HG03342 (cell line): Measurements from ENCODE around the gene HIF3A.
"Not testable (repeated sequence)": the region's sequence is repeated elsewhere in the genome, so short reads cannot be mapped to it uniquely, and the experiment has no call there.

Experiments
- ATAC-seq: cut with Tn5 transposase; IDR thresholded peaks from one replicate; pipeline ENCODE4 v1.9.1; 2021; ENCODE audit warnings: mild to moderate bottlenecking, moderate library complexity; ENCODE audit not compliant: unreplicated experiment

The HIF3A gene

DNA sequence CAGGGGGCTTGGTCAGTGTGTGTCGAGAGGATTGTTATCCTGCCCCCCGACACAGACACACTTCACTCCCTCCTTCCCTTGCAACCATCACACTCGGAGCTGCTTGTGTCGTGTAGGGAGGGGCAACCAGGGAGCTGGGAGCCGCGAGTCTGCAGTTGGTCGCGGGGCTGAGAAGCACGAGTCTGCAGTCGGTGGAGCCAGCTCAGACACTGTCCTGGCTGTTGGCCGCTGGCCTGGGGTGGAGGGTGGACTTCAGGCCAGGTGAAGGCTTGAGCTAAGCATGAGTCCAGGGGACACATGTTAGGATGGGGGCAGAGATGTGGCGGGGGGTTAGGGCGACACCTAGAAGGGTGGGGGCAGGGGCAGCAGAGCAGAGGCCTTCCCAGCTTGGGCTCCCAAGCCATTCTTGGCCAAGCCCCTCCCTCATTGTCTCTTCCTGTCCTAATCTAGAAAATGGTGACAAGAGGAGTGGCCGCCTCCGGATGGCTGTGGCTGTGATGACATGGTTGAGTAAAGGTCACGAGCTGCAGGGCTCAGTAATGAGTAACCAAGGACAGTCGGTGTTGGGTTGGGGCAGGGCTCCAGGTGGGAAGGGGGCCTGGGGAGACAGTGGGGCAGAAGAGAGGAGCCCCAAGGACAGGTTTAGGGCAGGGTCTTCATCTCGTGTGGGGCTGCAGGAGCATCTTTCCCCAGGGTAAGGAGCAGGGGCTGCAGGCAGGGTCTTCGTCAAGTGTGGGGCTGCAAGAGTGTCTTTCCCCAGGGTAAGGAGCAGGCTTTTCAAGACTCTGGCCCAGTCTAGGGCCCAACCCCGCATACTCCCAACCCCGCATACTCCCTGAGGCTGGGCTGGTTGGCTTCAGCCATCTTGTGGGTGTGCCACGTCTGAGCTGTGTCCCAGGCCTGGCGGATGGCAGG lies 58.6 kb downstream of the HIF3A start:
- ATAC-seq = no peak

- no peak for ATAC-seq
Measured at GRCh38 chr19:46356149-46357055, 59.6 kb downstream of the HIF3A start.

GRCh38 chr19:46357846-46358583 lies 61.2 kb downstream of the HIF3A start:
- no peak for ATAC-seq

- ATAC-seq = no peak
Measured at GRCh38 chr19:46361915-46362314, 65.1 kb downstream of the HIF3A start.

GRCh38 chr19:46364359-46364758 lies 67.5 kb downstream of the HIF3A start:
- ATAC-seq = no peak

DNA sequence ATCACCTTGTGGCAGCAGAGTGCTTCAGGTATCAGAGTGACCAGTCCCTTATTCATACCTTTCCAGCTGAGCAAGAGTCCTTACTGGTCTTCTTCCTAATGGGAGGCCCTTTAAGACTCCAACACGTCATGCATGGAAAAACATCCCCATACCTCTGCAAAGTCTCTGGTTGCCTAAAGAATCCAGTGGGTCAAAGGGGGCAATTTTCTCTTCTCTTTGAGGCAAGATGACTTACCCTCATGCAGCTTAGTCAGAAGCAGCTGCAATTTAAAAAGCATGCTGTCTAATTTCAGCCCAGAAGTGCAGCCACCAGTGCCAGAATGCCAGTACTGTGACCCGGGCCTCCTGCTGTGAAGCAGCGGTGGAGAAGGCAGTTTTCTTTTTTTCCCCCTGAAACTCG lies 68.7 kb downstream of the HIF3A start:
- ATAC-seq = no peak

GRCh38 chr19:46366620-46367292 lies 69.9 kb downstream of the HIF3A start:
- ATAC-seq = no peak

DNA sequence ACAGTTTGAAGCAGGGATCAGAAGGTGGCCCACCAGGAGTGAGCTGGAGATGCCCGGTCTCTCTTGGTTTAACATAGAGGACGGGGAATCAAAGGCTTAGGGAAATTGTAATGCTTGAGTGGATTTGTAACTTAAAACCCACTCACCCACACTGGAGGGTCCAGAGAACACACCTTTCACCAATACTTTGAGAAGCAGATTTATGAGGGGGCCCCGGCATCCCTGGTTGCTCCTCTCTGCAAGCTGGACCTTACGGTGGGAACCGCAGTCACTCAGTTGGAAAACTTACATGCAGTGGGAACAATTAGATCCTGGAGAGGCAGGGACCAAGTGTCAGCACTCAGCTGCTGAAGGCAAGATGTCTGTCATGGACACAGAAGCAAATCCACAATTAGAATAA lies 70.6 kb downstream of the HIF3A start:
- no peak for ATAC-seq

GRCh38 chr19:46368116-46368515 lies 71.3 kb downstream of the HIF3A start:
- ATAC-seq = no peak

DNA sequence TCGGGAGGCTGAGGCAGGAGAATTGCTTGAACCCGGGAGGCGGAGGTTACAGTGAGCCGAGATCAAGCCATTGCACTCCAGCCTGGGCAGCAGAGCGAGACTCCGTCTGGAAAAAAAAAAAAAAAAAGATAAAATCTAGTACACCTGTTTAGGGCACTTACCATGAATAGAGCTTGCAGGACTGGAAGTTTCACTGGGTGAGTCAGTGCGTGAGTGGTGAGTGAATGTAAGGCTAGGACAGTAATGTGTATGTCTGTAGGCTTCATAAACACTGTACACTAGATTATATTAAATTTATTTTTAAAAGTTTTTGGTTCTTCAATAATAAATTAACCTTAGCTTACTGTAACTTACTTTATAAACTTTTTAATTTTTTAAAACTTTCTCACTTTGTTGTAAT lies 73.0 kb downstream of the HIF3A start:
- ATAC-seq = no peak

- no peak for ATAC-seq
Measured at GRCh38 chr19:46371371-46371901, 74.6 kb downstream of the HIF3A start.

- no peak for ATAC-seq
Measured at GRCh38 chr19:46372901-46373490, 76.2 kb downstream of the HIF3A start.

DNA sequence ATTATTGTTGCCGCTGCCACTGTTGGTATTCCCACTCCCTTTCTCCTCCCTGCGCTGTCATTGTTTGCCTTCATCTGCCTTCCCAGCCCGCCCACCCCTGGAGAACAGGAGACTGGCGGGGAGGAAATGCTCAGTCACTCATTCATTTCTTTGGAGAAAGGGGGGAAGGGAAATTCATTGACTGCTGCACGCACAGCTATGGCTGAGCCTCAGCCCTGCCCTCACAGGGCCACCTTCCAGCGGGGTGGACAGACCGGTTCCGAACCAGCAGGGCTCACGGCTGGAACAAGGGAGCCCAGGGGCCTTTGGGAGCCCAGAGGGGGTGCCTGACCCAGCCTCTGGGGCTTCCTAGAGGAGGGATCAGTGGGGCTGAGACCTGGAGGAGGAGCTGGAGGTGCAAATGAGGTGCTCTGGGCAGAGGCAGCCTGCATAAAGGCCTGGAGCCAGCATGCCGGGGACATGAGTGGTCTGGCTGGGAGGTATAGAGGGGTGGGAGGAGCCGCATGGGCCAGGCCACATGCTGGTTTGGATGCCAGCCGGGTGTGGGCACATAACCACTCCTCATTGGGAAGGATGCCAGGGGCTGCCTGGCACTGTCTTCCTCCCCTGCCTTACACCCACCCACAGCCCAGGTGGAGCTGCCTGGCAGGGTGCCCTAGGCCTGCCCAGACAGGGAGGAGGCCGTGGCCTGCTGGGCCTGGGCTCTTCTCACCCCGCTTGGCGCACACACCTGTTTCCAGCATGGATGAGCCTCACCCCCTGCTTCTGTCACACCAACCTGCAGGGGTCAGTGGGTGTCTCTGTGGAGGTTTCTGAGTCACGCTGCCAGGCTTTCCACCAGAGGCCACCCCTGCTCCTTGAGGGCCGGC lies 76.9 kb downstream of the HIF3A start:
- ATAC-seq = no peak

- no peak for ATAC-seq
Measured at GRCh38 chr19:46374536-46375475, 78.0 kb downstream of the HIF3A start.

DNA sequence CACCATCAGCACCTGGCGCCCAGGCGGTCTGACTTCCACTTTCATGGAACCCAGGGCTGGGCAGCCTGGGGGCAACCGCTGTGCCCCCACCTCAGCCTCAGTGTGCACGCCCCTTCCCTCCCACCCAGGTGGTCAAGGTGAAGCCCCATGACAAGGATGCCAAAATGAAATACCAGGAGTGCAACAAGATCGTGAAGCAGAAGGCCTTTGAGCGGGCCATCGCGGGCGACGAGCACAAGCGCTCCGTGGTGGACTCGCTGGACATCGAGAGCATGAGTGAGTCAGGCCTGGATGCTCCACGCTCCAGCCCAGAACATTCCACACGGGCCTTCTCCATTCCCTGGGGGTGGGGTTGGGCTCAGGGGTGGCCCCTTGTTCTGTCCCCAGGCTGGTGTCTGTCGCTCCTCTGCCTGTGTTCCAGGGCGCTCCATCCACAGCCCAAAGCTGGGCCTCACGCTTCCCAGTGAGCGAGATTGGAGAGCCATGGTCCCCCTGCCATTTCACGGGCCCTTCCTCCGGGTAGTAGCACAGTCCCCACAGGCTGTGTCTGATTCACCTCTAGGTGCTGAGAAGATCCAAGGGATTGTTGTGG lies 78.7 kb downstream of the HIF3A start:
- ATAC-seq = not testable (repeated sequence)

DNA sequence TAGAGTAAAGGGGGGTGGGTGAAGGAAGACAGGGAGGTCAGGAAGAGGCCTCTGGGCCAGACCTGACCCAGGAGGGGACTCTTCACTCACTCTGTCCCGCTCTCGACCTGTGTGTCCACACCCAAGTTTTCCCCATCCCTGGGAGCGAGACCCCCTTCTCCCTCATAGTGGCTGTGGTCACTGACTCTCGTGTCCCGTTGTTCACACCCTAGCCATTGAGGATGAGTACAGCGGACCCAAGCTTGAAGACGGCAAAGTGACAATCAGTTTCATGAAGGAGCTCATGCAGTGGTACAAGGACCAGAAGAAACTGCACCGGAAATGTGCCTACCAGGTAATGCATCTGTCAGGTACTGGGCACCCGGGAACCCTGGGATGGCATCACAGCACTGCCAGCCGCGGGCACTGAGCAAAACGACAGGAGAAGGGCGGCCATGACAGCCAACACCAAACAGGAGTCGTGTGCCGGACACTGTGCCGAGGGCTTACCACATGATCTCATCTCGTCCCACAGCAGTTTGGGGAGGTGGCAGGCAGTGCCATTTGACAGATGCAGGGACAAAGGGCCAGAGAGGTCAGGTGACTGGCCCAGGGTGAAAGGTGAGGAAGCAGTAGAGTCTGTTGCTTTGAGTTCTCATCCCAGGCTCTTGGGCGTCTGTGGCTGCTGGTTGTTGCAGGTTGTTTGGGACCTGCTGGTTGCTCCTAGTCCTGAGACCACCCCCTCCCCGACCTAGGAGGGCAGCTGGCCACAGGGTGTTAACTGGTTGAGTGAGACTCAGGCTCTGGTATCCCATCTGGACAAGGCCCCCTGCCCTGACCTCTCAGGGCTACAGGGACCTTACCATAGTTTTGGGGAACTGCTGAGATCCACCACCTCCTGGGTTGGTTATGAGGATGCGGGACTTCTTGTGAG lies 79.7 kb downstream of the HIF3A start:
- no peak for ATAC-seq
